Astrocyte (in vitro differentiated cells and primary cell): ENCODE results near the gene TIMM13. TPM values are rescaled to one million over a fixed set of nuclear protein-coding genes. Genes with fewer than 3 reads are reported as not detected.

Experiments
- DNase-seq: peaks from one replicate; pipeline ENCODE4 v3.0.0-alpha.2; 2010; ENCODE audit warnings: low read depth
- FAIRE-seq: peaks from 2 replicates; lab custom pipeline; 2011; peaks lifted over from hg19 to GRCh38; lab: Jason Lieb, UNC
- H2AFZ ChIP-seq: 2 replicates; pipeline ENCODE4 v1.6.0; 2012; ENCODE audit warnings: low read depth, low read length, inconsistent platforms
- H3K27ac ChIP-seq: 2 replicates; pipeline ENCODE4 v1.5.1; 2011; ENCODE audit warnings: low read depth, low read length, inconsistent platforms
- H3K27me3 ChIP-seq: 2 replicates; pipeline ENCODE4 v1.6.0; 2011; ENCODE audit warnings: low read length, inconsistent platforms; ENCODE audit not compliant: insufficient read depth
- H3K36me3 ChIP-seq: 2 replicates; pipeline ENCODE4 v1.5.1; 2011; ENCODE audit warnings: low read length, inconsistent platforms; ENCODE audit not compliant: insufficient read depth
- H3K4me1 ChIP-seq: 2 replicates; pipeline ENCODE4 v1.5.1; 2011; ENCODE audit warnings: low read length, inconsistent platforms; ENCODE audit not compliant: insufficient read depth
- H3K4me2 ChIP-seq: 2 replicates; pipeline ENCODE4 v1.6.0; 2012; ENCODE audit warnings: low read length, inconsistent platforms
- H3K4me3 ChIP-seq: 2 replicates; pipeline ENCODE4 v1.5.1; 2011; ENCODE audit warnings: low read depth, mild to moderate bottlenecking, low read length, inconsistent platforms; ENCODE audit not compliant: insufficient read depth
- H3K79me2 ChIP-seq: 2 replicates; pipeline ENCODE4 v1.6.0; 2012; ENCODE audit warnings: mild to moderate bottlenecking, low read length, inconsistent platforms; ENCODE audit not compliant: insufficient read depth
- H3K9ac ChIP-seq: 2 replicates; pipeline ENCODE4 v1.6.0; 2012; ENCODE audit warnings: mild to moderate bottlenecking, low read length, inconsistent platforms
- H3K9me3 ChIP-seq: 2 replicates; pipeline ENCODE4 v1.5.1; 2012; ENCODE audit warnings: low read depth, mild to moderate bottlenecking, low read length, inconsistent platforms; ENCODE audit not compliant: insufficient read depth
- H4K20me1 ChIP-seq: 2 replicates; pipeline ENCODE4 v1.6.0; 2012; ENCODE audit warnings: low read length, inconsistent platforms; ENCODE audit not compliant: insufficient read depth
- H3K27ac Mint-ChIP-seq: one replicate; pipeline ENCODE4 v1.8.0; 2021; ENCODE audit warnings: mild to moderate bottlenecking, mixed read lengths; ENCODE audit not compliant: unreplicated experiment
- H3K27me3 Mint-ChIP-seq: one replicate; pipeline ENCODE4 v1.8.0; 2021; ENCODE audit warnings: low read depth, mixed read lengths; ENCODE audit not compliant: unreplicated experiment
- H3K36me3 Mint-ChIP-seq: one replicate; pipeline ENCODE4 v1.8.0; 2021; ENCODE audit warnings: low read depth, mixed read lengths; ENCODE audit not compliant: unreplicated experiment
- H3K4me1 Mint-ChIP-seq: one replicate; pipeline ENCODE4 v1.8.0; 2021; ENCODE audit warnings: low read depth, mixed read lengths; ENCODE audit not compliant: unreplicated experiment
- H3K4me3 Mint-ChIP-seq: one replicate; pipeline ENCODE4 v1.8.0; 2021; ENCODE audit warnings: mild to moderate bottlenecking, moderate library complexity, mixed read lengths; ENCODE audit not compliant: unreplicated experiment
- H3K9me3 Mint-ChIP-seq: one replicate; pipeline ENCODE4 v1.8.0; 2021; ENCODE audit warnings: mild to moderate bottlenecking, mixed read lengths; ENCODE audit not compliant: unreplicated experiment
- CTCF ChIP-seq: IDR thresholded peaks from 2 replicates; pipeline ENCODE4 v1.5.1; 2011; ENCODE audit warnings: low read depth, mild to moderate bottlenecking, inconsistent platforms, low read length, moderate library complexity; ENCODE audit not compliant: insufficient read depth
- EZH2 ChIP-seq: IDR thresholded peaks from 2 replicates; pipeline ENCODE4 v1.6.1; 2012; ENCODE audit warnings: mild to moderate bottlenecking, low read length, inconsistent platforms; ENCODE audit not compliant: insufficient read depth
- total RNA-seq: library from RNA; stranded (reverse); gene quantifications from 2 replicates; pipeline ENCODE4 v1.2.1, GENCODE V29; 2021

Gene TIMM13
- total RNA-seq, 1 donor from 2014 or later = 105 TPM

- TF ChIP-seq EZH2 (no peak), CTCF (no peak)
- FAIRE-seq (no peak), DNase-seq (no peak)
- H3K9me3 Mint-ChIP-seq = peaks cover 1% of the 10 kb centered on the region
- no peak overlapping the region for H3K9ac ChIP-seq
- peaks cover 3% of the 10 kb centered on the region for H3K36me3 ChIP-seq
- peaks cover 100% of the 10 kb centered on the region for H3K79me2 ChIP-seq
- no peak overlapping the region for H3K27ac ChIP-seq
- H2AFZ ChIP-seq = no peak overlapping the region
- peaks cover 86% of the 10 kb centered on the region for H4K20me1 ChIP-seq
- H3K27me3 ChIP-seq = no peaks in the 10 kb centered on the region
- H3K4me2 ChIP-seq = no peak overlapping the region
- H3K9me3 ChIP-seq = no peaks in the 10 kb centered on the region
- peaks cover 6% of the 10 kb centered on the region for H3K4me1 Mint-ChIP-seq
- no peaks in the 10 kb centered on the region for H3K27me3 Mint-ChIP-seq
- no peak overlapping the region for H3K4me3 Mint-ChIP-seq
- H3K4me1 ChIP-seq = peaks cover 12% of the 10 kb centered on the region
- H3K27ac Mint-ChIP-seq = no peak overlapping the region
- no peak overlapping the region for H3K4me3 ChIP-seq
- peaks cover 4% of the 10 kb centered on the region for H3K36me3 Mint-ChIP-seq
Measured at GRCh38 chr19:2451138-2451537, 23.8 kb upstream of the TIMM13 start.

- Histone ChIP-seq H3K4me3 (no peak overlapping the region), H3K27ac (no peak overlapping the region), H3K27me3 (no peaks in the 10 kb centered on the region), H3K4me1 (peaks cover 2% of the 10 kb centered on the region), H2AFZ (no peak overlapping the region), H3K9me3 (no peaks in the 10 kb centered on the region), H3K79me2 (peaks cover 94% of the 10 kb centered on the region), H4K20me1 (peaks cover 79% of the 10 kb centered on the region), H3K36me3 (peaks cover 3% of the 10 kb centered on the region), H3K4me2 (no peak overlapping the region), H3K9ac (no peak overlapping the region)
- Mint-ChIP-seq H3K27me3 (no peaks in the 10 kb centered on the region), H3K36me3 (peaks cover 6% of the 10 kb centered on the region), H3K9me3 (peaks cover 1% of the 10 kb centered on the region), H3K4me1 (peaks cover 4% of the 10 kb centered on the region), H3K4me3 (no peak overlapping the region), H3K27ac (no peak overlapping the region)
- TF ChIP-seq EZH2 (no peak), CTCF (no peak)
- DNase-seq (no peak), FAIRE-seq (no peak)
Measured at GRCh38 chr19:2449019-2449418, 21.6 kb upstream of the TIMM13 start.

DNA sequence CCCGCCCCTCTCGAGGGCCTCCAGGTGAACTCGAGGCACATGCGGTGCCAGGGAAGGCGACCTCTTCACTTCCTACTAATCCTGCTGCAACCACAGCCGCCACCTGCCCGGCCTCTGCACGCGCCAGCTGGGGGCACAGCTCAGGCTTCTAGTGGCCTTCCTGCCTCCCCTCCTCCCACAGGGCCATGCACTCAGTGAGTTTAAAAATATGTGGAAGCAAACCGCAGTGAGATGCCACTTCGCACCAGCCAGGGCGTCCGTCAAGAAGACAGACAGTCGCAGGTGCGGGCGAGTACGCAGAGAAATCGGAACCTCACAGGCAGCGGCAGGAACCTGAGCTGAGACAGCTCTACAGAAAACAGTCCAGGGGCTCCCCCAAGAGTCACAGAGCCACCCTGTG is 19.0 kb upstream of the TIMM13 start:
- Mint-ChIP-seq H3K9me3 (peaks cover 1% of the 10 kb centered on the region), H3K4me3 (no peak overlapping the region), H3K27ac (no peak overlapping the region), H3K27me3 (no peaks in the 10 kb centered on the region), H3K36me3 (peaks cover 6% of the 10 kb centered on the region), H3K4me1 (peaks cover 3% of the 10 kb centered on the region)
- no peaks in the 10 kb centered on the region for H3K27me3 ChIP-seq
- no peak overlapping the region for H3K9ac ChIP-seq
- TF ChIP-seq CTCF (no peak), EZH2 (no peak)
- H3K27ac ChIP-seq = no peak overlapping the region
- H3K4me1 ChIP-seq = no peaks in the 10 kb centered on the region
- H3K9me3 ChIP-seq = no peaks in the 10 kb centered on the region
- H3K36me3 ChIP-seq = peaks cover 3% of the 10 kb centered on the region
- peaks cover 92% of the 10 kb centered on the region for H3K79me2 ChIP-seq
- DNase-seq (no peak), FAIRE-seq (no peak)
- no peak overlapping the region for H3K4me3 ChIP-seq
- H4K20me1 ChIP-seq = peaks cover 73% of the 10 kb centered on the region
- no peak overlapping the region for H3K4me2 ChIP-seq
- no peak overlapping the region for H2AFZ ChIP-seq
